ENCODE data around the gene EPAS1. TPM values are rescaled to one million over a fixed set of nuclear protein-coding genes. Genes with fewer than 3 reads are reported as not detected.

The EPAS1 gene
- total RNA-seq, 1 experiment from 2014 or later: 0.94 TPM

- no peaks in the 10 kb centered on the region for H3K27me3 ChIP-seq (ENCODE audit: control insufficient read depth, insufficient read depth, low read length)
- no peaks in the 10 kb centered on the region for H3K36me3 ChIP-seq (replicated peaks; ENCODE audit: control insufficient read depth, insufficient read depth, low read length)
- H3K4me3 ChIP-seq (ENCODE audit: insufficient read depth, low read depth, low read length): no peak overlapping the region
- DNase-seq: no peak
These were observed 64.9 kb downstream of the EPAS1 start for GRCh38 chr2:46361920-46362666.

GRCh38 chr2:46362667-46363012 lies 65.4 kb downstream of the EPAS1 start:
- Histone ChIP-seq H3K36me3 (replicated peaks; ENCODE audit: control insufficient read depth, insufficient read depth, low read length) (no peaks in the 10 kb centered on the region), H3K27me3 (ENCODE audit: control insufficient read depth, insufficient read depth, low read length) (no peaks in the 10 kb centered on the region), H3K4me3 (ENCODE audit: insufficient read depth, low read depth, low read length) (no peak overlapping the region)
- no peak for DNase-seq

GRCh38 chr2:46363535-46364170 lies 66.4 kb downstream of the EPAS1 start:
- DNase-seq: no peak
- no peaks in the 10 kb centered on the region for H3K36me3 ChIP-seq (replicated peaks; ENCODE audit: control insufficient read depth, insufficient read depth, low read length)
- no peak overlapping the region for H3K4me3 ChIP-seq (ENCODE audit: insufficient read depth, low read depth, low read length)
- no peaks in the 10 kb centered on the region for H3K27me3 ChIP-seq (ENCODE audit: control insufficient read depth, insufficient read depth, low read length)

DNA sequence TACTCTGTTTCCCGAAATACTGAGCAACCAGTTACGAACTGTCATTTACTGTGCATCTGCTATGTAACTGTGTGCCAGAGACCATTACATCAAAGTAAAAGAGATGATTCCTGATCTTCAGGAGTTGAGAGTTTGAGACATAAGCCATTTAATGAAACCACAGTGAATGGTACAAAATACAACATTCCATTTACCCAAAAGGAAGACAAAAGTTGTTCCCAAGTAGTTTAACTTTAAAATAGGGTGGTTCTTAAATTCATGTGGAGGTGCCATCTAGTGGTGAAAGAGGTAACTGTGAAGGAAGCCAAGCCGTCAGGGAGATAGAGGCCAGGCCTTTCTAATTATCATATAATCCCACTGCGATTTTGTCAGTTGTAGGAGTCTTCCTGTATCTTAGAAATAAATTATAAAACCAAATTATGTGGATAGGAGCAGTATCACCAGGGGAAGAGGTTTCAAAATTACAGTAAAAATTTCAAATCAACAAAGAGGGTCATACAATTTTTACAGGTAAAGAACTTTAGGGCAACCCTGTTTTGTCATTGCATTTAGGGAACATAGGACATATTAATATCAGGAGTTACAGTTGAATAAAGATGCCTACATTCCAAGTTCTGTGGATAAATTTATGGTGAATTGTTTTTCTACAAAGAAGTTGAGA lies 67.7 kb downstream of the EPAS1 start:
- DNase-seq: peak; percentile 79
- H3K27me3 ChIP-seq (ENCODE audit: control insufficient read depth, insufficient read depth, low read length): no peaks in the 10 kb centered on the region
- no peak overlapping the region for H3K4me3 ChIP-seq (ENCODE audit: insufficient read depth, low read depth, low read length)
- no peaks in the 10 kb centered on the region for H3K36me3 ChIP-seq (replicated peaks; ENCODE audit: control insufficient read depth, insufficient read depth, low read length)

DNA sequence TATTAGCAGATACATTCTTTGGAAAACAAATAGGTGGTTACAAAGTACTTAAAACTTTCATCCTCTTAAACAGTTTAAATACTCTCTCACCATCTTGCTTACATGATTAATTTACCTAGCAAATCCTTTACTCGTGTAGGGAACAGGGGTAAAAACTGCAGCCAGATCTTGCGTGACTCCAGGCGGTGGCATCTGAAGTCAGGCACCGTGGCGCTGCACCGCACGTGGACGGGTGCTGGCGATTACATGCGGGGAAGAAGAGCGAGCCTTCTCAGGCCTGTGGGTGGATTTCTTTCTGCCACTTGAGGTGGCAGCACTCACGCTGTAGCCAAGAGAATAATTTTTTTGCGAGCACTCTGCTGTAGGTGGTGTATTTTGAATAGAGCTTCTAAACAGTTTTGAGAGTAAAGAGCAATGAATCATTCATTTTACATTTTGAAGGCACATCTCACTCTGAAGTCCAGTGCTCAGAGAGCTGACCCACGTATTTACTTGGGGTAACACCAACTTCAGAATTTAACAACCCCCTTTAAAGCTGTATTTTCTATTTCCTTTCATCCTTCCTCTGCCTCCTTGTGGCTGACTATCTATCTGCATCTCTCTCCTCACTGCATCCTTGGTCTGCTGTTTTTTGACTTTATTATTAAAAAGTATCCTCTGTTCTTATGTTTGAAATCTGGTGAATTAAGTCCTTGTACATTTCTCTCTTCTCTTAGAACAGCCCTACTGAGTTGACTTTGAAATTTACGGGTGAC lies 68.9 kb downstream of the EPAS1 start:
- DNase-seq: no peak

GRCh38 chr2:46366668-46367052 lies 69.5 kb downstream of the EPAS1 start:
- Histone ChIP-seq H3K36me3 (replicated peaks; ENCODE audit: control insufficient read depth, insufficient read depth, low read length) (no peaks in the 10 kb centered on the region), H3K27me3 (ENCODE audit: control insufficient read depth, insufficient read depth, low read length) (no peaks in the 10 kb centered on the region), H3K4me3 (ENCODE audit: insufficient read depth, low read depth, low read length) (no peak overlapping the region)
- DNase-seq: no peak

More for the DNA sequence above, 68.9 kb downstream of the EPAS1 start:
- Histone ChIP-seq H3K36me3 (replicated peaks; ENCODE audit: control insufficient read depth, insufficient read depth, low read length) (no peaks in the 10 kb centered on the region), H3K27me3 (ENCODE audit: control insufficient read depth, insufficient read depth, low read length) (no peaks in the 10 kb centered on the region), H3K4me3 (ENCODE audit: insufficient read depth, low read depth, low read length) (no peak overlapping the region)

DNA sequence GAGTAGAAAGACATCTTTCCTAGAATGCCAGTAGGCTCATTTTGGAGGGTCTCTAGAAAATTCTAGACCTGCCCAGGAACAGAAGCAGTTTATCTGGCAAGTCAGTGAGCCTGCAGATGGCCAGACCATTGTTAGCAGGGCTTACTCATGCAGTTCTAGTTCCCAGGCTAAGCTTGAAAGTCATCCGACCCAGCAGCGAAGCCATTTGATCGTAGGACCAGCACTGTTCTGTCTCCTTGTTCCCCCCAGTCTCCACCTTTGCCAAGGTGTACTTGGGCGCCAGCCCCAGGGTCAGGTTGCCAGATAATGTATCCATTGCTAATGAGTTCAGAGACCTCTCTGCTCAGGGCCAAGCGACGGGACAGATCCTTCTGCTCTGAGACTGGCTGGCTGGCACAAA lies 70.1 kb downstream of the EPAS1 start:
- no peak for DNase-seq
- H3K27me3 ChIP-seq (ENCODE audit: control insufficient read depth, insufficient read depth, low read length): no peaks in the 10 kb centered on the region
- no peak overlapping the region for H3K4me3 ChIP-seq (ENCODE audit: insufficient read depth, low read depth, low read length)
- H3K36me3 ChIP-seq (replicated peaks; ENCODE audit: control insufficient read depth, insufficient read depth, low read length): no peaks in the 10 kb centered on the region

DNA sequence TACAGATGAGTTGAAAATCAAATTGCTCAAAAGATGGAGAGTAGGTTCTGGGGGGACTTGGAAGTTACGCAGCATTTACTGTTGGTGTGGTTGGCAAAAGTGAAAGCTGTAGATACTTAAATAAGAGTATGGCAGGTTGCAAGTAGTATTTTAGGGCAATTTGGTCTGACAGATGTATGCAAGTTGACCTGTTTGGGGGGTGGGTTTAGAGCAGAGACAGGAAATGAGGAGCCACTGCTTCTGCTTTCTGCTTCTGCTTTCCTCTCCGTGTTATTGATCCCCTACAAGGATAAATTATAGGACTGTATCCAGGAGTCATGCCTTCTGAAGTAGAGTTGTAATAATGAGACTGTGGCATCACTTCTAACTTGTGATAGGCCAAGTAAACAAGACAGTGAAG lies 71.2 kb downstream of the EPAS1 start:
- Histone ChIP-seq H3K36me3 (replicated peaks; ENCODE audit: control insufficient read depth, insufficient read depth, low read length) (no peaks in the 10 kb centered on the region), H3K27me3 (ENCODE audit: control insufficient read depth, insufficient read depth, low read length) (no peaks in the 10 kb centered on the region), H3K4me3 (ENCODE audit: insufficient read depth, low read depth, low read length) (no peak overlapping the region)
- no peak for DNase-seq

GRCh38 chr2:46369783-46370182 lies 72.6 kb downstream of the EPAS1 start:
- DNase-seq: no peak
- no peaks in the 10 kb centered on the region for H3K36me3 ChIP-seq (replicated peaks; ENCODE audit: control insufficient read depth, insufficient read depth, low read length)
- H3K4me3 ChIP-seq (ENCODE audit: insufficient read depth, low read depth, low read length): no peak overlapping the region
- no peaks in the 10 kb centered on the region for H3K27me3 ChIP-seq (ENCODE audit: control insufficient read depth, insufficient read depth, low read length)

DNA sequence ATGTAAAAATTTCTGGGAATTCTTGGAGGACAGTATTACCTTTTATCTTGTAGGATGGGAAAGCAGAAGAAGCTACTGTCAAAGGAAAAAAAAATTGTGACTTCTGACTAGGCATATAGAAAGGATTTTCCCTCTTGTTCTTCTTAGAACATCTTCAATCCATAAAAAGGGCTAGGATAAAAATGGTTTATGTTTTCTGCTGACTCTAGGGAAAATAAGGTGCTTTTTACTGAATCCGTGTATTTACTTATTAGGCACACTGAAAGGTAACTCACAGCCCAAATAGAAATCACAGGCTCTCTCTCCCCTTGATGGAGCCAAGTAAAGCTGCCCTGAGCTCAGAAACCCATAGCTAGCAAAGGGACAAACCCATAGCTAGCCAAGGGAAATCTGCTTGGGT lies 74.6 kb downstream of the EPAS1 start:
- no peak for DNase-seq
- no peaks in the 10 kb centered on the region for H3K36me3 ChIP-seq (replicated peaks; ENCODE audit: control insufficient read depth, insufficient read depth, low read length)
- no peak overlapping the region for H3K4me3 ChIP-seq (ENCODE audit: insufficient read depth, low read depth, low read length)
- H3K27me3 ChIP-seq (ENCODE audit: control insufficient read depth, insufficient read depth, low read length): no peaks in the 10 kb centered on the region

DNA sequence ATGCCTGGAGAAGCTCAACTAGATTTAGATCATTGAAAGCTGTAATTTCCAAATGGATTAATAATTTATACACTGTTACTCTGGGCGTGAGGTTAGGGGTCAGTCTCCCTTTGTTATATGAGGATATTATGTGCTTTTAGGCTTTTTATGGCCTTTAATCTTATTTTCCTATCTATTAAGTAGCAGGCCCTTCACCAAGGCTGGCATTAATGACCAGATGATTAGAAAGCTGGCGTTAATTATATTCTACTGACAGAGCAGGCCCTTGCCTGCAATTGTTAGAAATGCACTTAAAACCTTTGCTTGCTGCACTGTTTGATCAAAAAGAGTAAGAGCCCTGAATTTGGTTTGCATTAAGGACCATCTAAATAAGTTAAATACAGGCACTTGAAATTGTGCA lies 75.3 kb downstream of the EPAS1 start:
- no peak overlapping the region for H3K4me3 ChIP-seq (ENCODE audit: insufficient read depth, low read depth, low read length)
- no peaks in the 10 kb centered on the region for H3K27me3 ChIP-seq (ENCODE audit: control insufficient read depth, insufficient read depth, low read length)
- no peak for DNase-seq
- no peaks in the 10 kb centered on the region for H3K36me3 ChIP-seq (replicated peaks; ENCODE audit: control insufficient read depth, insufficient read depth, low read length)

GRCh38 chr2:46373238-46373637 lies 76.0 kb downstream of the EPAS1 start:
- no peak overlapping the region for H3K4me3 ChIP-seq (ENCODE audit: insufficient read depth, low read depth, low read length)
- DNase-seq: no peak

GRCh38 chr2:46375566-46376125 lies 78.4 kb downstream of the EPAS1 start:
- Histone ChIP-seq H3K4me3 (ENCODE audit: insufficient read depth, low read depth, low read length) (no peak overlapping the region), H3K36me3 (replicated peaks; ENCODE audit: control insufficient read depth, insufficient read depth, low read length) (no peaks in the 10 kb centered on the region), H3K27me3 (ENCODE audit: control insufficient read depth, insufficient read depth, low read length) (no peaks in the 10 kb centered on the region)
- no peak for DNase-seq

More at GRCh38 chr2:46373238-46373637, 76.0 kb downstream of the EPAS1 start:
- H3K27me3 ChIP-seq (ENCODE audit: control insufficient read depth, insufficient read depth, low read length): no peaks in the 10 kb centered on the region
- no peaks in the 10 kb centered on the region for H3K36me3 ChIP-seq (replicated peaks; ENCODE audit: control insufficient read depth, insufficient read depth, low read length)

DNA sequence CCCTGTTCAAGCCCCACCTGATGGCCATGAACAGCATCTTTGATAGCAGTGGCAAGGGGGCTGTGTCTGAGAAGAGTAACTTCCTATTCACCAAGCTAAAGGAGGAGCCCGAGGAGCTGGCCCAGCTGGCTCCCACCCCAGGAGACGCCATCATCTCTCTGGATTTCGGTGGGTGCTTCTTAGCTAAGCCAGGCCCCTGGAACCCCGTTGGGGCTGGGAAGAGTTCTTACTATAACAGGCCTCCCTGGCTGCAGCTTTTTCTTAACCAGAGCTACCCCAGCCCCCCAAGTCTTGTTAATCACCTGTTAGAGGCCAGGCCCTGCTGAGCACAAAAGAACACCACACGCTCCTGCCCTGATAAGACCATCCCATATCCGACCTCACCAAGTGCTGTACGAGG lies 79.4 kb downstream of the EPAS1 start:
- H3K36me3 ChIP-seq (replicated peaks; ENCODE audit: control insufficient read depth, insufficient read depth, low read length): no peaks in the 10 kb centered on the region
- DNase-seq: no peak
- H3K27me3 ChIP-seq (ENCODE audit: control insufficient read depth, insufficient read depth, low read length): no peaks in the 10 kb centered on the region
- H3K4me3 ChIP-seq (ENCODE audit: insufficient read depth, low read depth, low read length): no peak overlapping the region
